Measurements from ENCODE around the gene TMEM54.

DNA sequence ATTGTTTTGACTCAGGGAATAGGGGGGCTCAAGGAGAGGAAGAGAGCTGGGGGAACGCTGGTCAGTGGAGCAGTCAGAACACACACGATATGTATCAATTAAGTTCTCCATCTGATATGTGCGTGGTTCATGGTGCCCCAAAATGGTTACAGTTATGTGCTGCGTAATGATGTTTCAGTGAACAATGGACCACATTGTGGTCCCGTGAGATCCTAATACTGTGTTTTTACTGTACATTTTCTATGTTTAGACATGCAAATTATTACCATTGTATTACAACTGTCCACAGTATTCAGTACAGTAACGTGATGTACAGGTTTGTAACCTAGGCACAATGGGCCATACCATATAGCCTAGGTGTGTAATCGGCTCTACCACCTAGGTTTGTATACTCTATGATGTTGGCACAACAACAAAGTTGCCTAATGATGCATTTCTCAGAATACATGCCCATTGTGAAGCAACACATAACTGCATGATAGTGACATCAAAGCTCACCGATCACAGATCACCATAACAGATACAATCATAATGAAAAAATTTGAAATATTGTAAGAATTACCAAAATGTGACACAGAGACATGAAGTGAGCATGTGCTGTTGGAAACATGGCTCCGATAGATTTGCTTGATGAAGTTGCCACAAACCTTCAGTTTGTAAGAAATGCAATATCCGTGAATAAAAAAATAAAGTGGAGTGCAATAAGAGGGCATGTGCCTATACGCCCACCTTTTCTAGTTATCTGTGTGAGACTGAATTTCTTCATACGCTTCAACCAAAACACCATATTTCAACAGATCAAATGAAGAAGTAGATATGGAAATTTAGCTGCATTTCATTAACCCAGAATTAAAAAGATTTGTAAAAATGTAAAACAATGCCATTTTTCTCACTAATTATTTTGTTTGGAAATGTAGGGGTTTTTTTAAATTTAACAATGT is 14.8 kb upstream of the TMEM54 start:
- no peak for TF ChIP-seq POLR2AphosphoS5 (IDR thresholded peaks at IDR 0.05; ENCODE audit: low read depth)
- TF ChIP-seq, protein P1, sequence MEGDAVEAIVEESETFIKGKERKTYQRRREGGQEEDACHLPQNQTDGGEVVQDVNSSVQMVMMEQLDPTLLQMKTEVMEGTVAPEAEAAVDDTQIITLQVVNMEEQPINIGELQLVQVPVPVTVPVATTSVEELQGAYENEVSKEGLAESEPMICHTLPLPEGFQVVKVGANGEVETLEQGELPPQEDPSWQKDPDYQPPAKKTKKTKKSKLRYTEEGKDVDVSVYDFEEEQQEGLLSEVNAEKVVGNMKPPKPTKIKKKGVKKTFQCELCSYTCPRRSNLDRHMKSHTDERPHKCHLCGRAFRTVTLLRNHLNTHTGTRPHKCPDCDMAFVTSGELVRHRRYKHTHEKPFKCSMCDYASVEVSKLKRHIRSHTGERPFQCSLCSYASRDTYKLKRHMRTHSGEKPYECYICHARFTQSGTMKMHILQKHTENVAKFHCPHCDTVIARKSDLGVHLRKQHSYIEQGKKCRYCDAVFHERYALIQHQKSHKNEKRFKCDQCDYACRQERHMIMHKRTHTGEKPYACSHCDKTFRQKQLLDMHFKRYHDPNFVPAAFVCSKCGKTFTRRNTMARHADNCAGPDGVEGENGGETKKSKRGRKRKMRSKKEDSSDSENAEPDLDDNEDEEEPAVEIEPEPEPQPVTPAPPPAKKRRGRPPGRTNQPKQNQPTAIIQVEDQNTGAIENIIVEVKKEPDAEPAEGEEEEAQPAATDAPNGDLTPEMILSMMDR (IDR thresholded peaks at IDR 0.05; ENCODE audit: insufficient read depth, low read length) = no peak
- TF ChIP-seq, protein P2, sequence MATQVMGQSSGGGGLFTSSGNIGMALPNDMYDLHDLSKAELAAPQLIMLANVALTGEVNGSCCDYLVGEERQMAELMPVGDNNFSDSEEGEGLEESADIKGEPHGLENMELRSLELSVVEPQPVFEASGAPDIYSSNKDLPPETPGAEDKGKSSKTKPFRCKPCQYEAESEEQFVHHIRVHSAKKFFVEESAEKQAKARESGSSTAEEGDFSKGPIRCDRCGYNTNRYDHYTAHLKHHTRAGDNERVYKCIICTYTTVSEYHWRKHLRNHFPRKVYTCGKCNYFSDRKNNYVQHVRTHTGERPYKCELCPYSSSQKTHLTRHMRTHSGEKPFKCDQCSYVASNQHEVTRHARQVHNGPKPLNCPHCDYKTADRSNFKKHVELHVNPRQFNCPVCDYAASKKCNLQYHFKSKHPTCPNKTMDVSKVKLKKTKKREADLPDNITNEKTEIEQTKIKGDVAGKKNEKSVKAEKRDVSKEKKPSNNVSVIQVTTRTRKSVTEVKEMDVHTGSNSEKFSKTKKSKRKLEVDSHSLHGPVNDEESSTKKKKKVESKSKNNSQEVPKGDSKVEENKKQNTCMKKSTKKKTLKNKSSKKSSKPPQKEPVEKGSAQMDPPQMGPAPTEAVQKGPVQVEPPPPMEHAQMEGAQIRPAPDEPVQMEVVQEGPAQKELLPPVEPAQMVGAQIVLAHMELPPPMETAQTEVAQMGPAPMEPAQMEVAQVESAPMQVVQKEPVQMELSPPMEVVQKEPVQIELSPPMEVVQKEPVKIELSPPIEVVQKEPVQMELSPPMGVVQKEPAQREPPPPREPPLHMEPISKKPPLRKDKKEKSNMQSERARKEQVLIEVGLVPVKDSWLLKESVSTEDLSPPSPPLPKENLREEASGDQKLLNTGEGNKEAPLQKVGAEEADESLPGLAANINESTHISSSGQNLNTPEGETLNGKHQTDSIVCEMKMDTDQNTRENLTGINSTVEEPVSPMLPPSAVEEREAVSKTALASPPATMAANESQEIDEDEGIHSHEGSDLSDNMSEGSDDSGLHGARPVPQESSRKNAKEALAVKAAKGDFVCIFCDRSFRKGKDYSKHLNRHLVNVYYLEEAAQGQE (IDR thresholded peaks at IDR 0.05; ENCODE audit: insufficient replicate concordance, low read depth) = no peak
